Adrenal gland (tissue), 12 donors: Measurements from ENCODE around the gene ABCG8. TPM values are rescaled to one million over a fixed set of nuclear protein-coding genes. Genes with fewer than 3 reads are reported as not detected.

Source experiments
- DNase-seq, 7 donors: peaks; one replicate each; pipeline ENCODE4 v3.0.0-alpha.2; 2019 to 2020
- H3K27ac ChIP-seq, 5 donors: fragments of 200-600 bp; sonication (generic) in 4 of 5; 1 replicate in 3 of 5; 2 replicates in 2 of 5; pipeline versions ENCODE4 v1.5.1 to v1.8.0; 2016 to 2020; ENCODE audit warnings: mild to moderate bottlenecking in 1 of 5
- H3K27me3 ChIP-seq: fragments of 200-600 bp; 2 replicates; pipeline ENCODE4 v1.8.0; 2021
- H3K36me3 ChIP-seq, 2 donors: fragments of 200-600 bp; replicated peaks in 1 of 2; 1 replicate in 1 of 2; 2 replicates in 1 of 2; pipeline versions ENCODE4 v1.5.1 to v1.8.0; 2018 to 2022
- H3K4me1 ChIP-seq, 2 donors: fragments of 200-600 bp; replicated peaks in 1 of 2; 1 replicate in 1 of 2; 2 replicates in 1 of 2; pipeline versions ENCODE4 v1.5.1 to v1.8.0; 2018 to 2021
- H3K4me3 ChIP-seq, 4 donors: fragments of 200-600 bp; sonication (generic) in 3 of 4; one replicate each; pipeline ENCODE4 v1.5.1; 2016 to 2018
- H3K9me3 ChIP-seq, 3 donors: fragments of 200-600 bp; sonication (generic) in 1 of 3; replicated peaks in 1 of 3; 1 replicate in 2 of 3; 2 replicates in 1 of 3; pipeline versions ENCODE4 v1.5.1 to v1.8.0; 2016 to 2021
- POLR2A ChIP-seq, 2 donors: fragments of 450-650 bp; IDR thresholded peaks; one replicate each; pipeline ENCODE4 v1.6.1; 2017; ENCODE audit warnings: antibody characterized with exemption in 2 of 2, mild to moderate bottlenecking in 2 of 2, moderate library complexity in 1 of 2
- WGBS, 4 donors: extraction: QIAGEN DNeasy Blood & Tissue Kit in 2 of 4; methylation state at CpG; one replicate each; pipeline versions ENCODE4 v1.1.5 to v1.1.7; 2013 to 2017; 5-methylcytosine and 5-hydroxymethylcytosine counted together
- intact Hi-C, 2 donors: fragments of 100-400 bp; cut with DNase I; formaldehyde crosslinking; loops; one replicate each; pipeline versions ENCODE4 v1.14.1 to v1.15.0; 2022 to 2023
- polyA plus RNA-seq, 3 donors: library from polyadenylated mRNA; stranded (reverse); fragments of 200-250 nt in 2 of 3; fragments of 350-450 nt in 1 of 3; fragmentation: Illumina TruSeq in 1 of 3; extraction: RNeasy Lipid Tissue Mini Kit (QIAGEN cat#74804) in 1 of 3; gene quantifications; one replicate each; pipeline ENCODE4 v1.2.3, GENCODE V29; 2013 to 2014
- total RNA-seq, 9 donors: library from RNA; depleted of rRNA in 4 of 9; stranded (reverse); fragments of >200 nt in 4 of 9; fragments of 120-200 nt in 1 of 9; fragmentation: NEBNext Ultra II Directional in 1 of 9; extraction: Animal tissue kit (Norgen Biotek cat#: 25700) in 1 of 9; gene quantifications; one replicate each; pipeline versions ENCODE4 v1.1.0 to v1.2.4, GENCODE V29; 2013 to 2023
- TF ChIP-seq, protein P1 (sequence below), 6 experiments: fragments of 450-650 bp in 4 of 6; fragments of 200-600 bp in 2 of 6; sonication (generic) in 1 of 6; IDR thresholded peaks; 1 replicate in 5 of 6; 2 replicates in 1 of 6; pipeline versions ENCODE4 v1.5.1 to v1.8.0; 2016 to 2021; ENCODE audit warnings: antibody characterized with exemption in 6 of 6, mild to moderate bottlenecking in 2 of 6, moderate library complexity in 1 of 6
- donor health status: healthy with polysubstance abuse.
- donor health status: Bipolar disorder and iron deficiency.
- donor health status: DM: yes; HTN: yes; CAD: no.
- donor health status: DM: no; HTN: no; CAD: no.
- donor health status: DM: no; HTN: no; CAD: no.
- donor health status: DM: yes; HTN: yes; CAD: no.

Gene ABCG8
- total and polyA plus RNA-seq, 12 donors = 0.03 to 0.44 (median 0.15) TPM; not detected in 4

DNA sequence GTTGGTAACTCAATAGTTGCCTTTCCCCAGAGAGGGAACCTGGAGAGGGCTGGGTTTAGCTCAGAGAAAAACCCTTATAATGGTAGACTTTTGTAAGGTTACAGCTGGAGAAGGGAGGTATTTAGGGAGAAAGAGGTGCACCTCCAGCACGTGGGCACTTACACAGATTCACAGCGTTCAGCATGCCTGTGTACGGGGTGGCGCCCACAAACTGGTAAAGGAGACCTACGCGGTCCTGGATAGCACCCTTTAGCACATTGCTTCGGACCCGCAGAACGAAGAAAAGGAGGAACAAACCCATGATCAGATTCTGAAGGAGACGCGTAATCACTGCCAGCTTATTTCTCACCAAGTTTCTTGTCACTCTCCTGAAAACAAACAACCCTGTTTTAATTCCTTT lies 15.0 kb upstream of the ABCG8 start:
- Histone ChIP-seq H3K27ac (no peak overlapping the region), H3K4me1 (peaks cover 11% of the 10 kb centered on the region in 2 donors), H3K36me3 (no peaks in the 10 kb centered on the region), H3K4me3 (no peak overlapping the region), H3K27me3 (no peaks in the 10 kb centered on the region), H3K9me3 (no peaks in the 10 kb centered on the region)
- WGBS, 4 donors = 91 to 96% (median 94%) methylated on average over 11 of the region's 11 CpGs
- no peak for DNase-seq
- intact Hi-C loops = no loop called here
- TF ChIP-seq, protein P1, sequence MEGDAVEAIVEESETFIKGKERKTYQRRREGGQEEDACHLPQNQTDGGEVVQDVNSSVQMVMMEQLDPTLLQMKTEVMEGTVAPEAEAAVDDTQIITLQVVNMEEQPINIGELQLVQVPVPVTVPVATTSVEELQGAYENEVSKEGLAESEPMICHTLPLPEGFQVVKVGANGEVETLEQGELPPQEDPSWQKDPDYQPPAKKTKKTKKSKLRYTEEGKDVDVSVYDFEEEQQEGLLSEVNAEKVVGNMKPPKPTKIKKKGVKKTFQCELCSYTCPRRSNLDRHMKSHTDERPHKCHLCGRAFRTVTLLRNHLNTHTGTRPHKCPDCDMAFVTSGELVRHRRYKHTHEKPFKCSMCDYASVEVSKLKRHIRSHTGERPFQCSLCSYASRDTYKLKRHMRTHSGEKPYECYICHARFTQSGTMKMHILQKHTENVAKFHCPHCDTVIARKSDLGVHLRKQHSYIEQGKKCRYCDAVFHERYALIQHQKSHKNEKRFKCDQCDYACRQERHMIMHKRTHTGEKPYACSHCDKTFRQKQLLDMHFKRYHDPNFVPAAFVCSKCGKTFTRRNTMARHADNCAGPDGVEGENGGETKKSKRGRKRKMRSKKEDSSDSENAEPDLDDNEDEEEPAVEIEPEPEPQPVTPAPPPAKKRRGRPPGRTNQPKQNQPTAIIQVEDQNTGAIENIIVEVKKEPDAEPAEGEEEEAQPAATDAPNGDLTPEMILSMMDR (IDR thresholded peaks at IDR 0.05) = no peak
- TF ChIP-seq POLR2A (IDR thresholded peaks at IDR 0.05) = no peak

DNA sequence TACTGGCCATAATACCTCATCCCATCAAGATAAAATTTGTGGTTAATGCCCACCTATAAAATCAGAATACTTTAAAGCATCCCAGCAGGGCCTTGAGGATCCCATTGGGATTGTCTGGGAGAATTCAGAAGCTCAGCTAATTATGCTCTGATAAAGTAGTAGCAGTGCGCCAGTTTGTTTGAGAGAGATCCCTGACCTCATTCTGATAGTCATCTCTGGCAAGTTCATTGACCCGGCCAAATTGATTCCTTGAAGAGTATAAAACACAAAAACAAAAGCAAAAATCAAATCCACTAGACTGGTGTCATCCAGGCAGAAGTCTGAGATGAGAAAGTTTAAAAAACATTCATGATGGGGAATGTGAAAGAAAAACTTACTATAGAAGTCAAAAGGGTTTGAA lies 14.3 kb upstream of the ABCG8 start:
- peak overlapping the region in 4 of 5 donors; percentile 18 to 64 (median 60) for H3K27ac ChIP-seq
- H3K4me1 ChIP-seq = peaks cover 5 to 11% of the 10 kb centered on the region in 2 donors
- no peak for TF ChIP-seq POLR2A (IDR thresholded peaks at IDR 0.05)
- TF ChIP-seq, protein P1 (IDR thresholded peaks at IDR 0.05) = no peak
- no peaks in the 10 kb centered on the region for H3K27me3 ChIP-seq
- DNase-seq = peak in 4 of 7 donors; percentile 29 to 64 (median 34)
- WGBS, 4 donors = 36 to 47% (median 40%) methylated on average over 2 of the region's 2 CpGs
- intact Hi-C loops = no loop called here
- H3K9me3 ChIP-seq = no peaks in the 10 kb centered on the region
- no peak overlapping the region for H3K4me3 ChIP-seq
- no peaks in the 10 kb centered on the region for H3K36me3 ChIP-seq

DNA sequence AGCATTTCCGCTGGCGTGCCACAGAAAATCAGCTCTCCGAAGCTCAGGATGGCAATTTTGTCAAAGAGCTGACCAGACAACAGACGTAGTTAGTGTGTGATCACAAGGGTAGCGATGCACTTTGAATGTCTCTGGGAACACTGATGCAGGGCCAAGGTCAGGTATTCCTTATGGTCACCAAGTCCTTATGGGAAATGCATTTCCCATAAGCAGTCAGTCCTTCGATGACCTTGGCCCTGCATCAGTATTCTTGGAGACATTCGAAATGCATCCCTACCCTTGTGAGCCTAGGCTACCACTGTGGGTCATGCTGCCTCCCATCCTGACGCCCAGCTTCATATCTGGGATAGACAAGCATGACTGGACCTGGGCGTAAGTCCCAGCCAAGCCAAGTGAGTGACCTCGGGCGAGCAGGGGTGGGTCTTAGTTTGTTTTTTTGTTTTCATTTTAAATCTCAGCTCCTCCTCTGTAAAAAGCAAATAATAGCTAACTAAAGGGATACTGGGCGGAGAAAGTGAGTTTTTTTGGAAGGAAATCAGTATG lies 13.7 kb upstream of the ABCG8 start:
- 52 to 61% (median 55%) methylated on average over 12 of the region's 12 CpGs for WGBS, 4 donors
- Histone ChIP-seq H3K27ac (peak overlapping the region in 4 of 5 donors; percentile 18 to 64 (median 60)), H3K9me3 (no peaks in the 10 kb centered on the region), H3K27me3 (no peaks in the 10 kb centered on the region), H3K4me1 (peaks cover 5 to 11% of the 10 kb centered on the region in 2 donors), H3K36me3 (no peaks in the 10 kb centered on the region), H3K4me3 (peak overlapping the region in 1 of 4 donors; percentile 2)
- TF ChIP-seq, protein P1 (IDR thresholded peaks at IDR 0.05) = no peak
- peak in 1 of 2 donors; percentile 62 for TF ChIP-seq POLR2A (IDR thresholded peaks at IDR 0.05)
- DNase-seq = peak; percentile 50 to 86 (median 78)
- intact Hi-C loops = no loop called here

DNA sequence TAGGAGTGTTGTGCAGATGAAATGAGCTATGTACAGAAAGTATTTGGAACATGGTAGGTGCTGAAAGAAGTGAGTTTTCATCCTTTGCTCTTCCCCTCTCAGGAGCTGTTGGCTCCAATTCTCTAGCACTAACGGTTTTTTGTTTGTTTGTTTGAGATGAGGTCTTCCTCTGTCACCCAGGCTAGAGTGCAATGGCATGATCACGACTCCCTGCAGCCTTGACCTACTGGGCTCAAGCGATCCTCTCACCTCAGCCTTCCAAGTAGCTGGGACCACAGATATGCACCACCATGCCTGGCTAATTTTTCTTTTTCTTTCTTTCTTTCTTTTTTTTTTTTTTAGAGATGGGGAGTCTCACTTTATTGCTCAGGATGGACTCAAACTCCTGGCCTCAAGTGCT lies 12.9 kb upstream of the ABCG8 start:
- intact Hi-C loops = no loop called here
- H3K4me1 ChIP-seq = peaks cover 5 to 11% of the 10 kb centered on the region in 2 donors
- DNase-seq = no peak
- H3K27ac ChIP-seq = no peak overlapping the region
- TF ChIP-seq, protein P1 (IDR thresholded peaks at IDR 0.05) = no peak
- TF ChIP-seq POLR2A (IDR thresholded peaks at IDR 0.05) = no peak
- no peak overlapping the region for H3K4me3 ChIP-seq
- H3K27me3 ChIP-seq = no peaks in the 10 kb centered on the region
- 25 to 38% (median 28%) methylated on average over 3 of the region's 3 CpGs for WGBS, 4 donors
- H3K36me3 ChIP-seq = no peaks in the 10 kb centered on the region
- no peaks in the 10 kb centered on the region for H3K9me3 ChIP-seq
